ENCODE results near the gene STOX2.

The STOX2 gene

DNA sequence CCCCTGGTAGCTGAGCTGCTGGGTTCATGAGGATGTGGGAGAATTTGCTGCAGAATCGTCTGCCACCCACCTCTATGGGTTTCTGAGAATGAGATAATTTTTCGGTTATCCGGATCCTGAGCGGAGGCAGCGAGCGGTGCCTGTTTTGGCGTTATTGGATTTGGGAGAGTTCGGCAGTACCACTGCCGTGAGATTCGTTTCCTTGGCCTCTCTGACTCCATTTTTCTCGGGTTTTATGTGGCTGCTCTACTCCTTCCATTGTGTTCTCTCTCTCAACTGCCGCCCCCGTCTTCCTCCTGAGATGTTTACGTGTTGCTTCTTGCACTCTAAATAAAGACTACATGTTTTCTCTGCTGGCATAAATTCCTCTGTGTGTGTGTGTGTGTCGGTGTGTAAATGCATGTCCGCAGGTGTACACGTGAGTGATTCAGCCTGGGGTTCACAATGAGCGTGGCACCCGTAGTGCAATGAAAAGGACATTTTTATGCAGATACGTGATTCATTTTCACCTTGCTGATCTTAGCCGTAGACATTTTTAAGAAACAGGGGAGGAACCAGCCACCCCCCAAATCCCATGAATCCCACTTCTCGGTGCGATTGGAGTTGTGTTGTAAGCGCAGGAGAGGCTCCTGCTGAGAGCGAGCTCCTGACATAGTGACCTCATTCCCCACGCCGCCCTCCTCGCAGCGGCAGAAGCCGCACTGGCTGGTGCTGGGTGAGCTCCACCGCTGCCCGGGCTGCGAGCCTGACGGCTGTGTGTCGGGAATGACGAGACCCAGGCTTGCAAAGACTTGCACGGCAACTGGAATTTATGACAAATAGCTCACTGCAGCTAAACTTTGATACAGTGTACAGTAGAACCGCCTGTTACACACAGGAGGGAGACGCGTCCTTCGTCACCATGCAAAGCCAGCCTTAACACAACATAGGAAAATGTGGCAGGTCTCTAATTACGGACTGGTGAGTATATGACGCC, 82.2 kb downstream of the STOX2 start:
- no peak for DNase-seq

DNA sequence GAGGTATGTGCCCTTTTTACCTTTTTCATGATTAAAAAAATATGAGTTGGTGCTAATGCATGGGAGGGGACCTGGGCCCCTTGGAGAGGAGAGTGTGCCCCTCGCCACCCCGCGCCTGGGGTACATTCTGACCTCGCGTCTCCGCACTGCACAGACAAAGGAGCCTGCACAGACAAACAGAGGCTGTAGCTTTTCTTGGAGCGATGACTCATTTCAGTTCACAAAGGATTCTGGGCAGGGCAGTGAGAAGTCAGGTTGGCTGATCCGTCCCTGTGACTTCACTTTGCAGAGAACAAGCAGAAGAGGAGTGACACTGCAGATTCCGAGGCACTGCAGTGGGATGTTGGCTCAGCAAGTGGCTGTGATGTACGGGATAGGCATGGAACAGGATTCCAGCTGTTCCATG, 82.9 kb downstream of the STOX2 start:
- DNase-seq, result no peak

DNA sequence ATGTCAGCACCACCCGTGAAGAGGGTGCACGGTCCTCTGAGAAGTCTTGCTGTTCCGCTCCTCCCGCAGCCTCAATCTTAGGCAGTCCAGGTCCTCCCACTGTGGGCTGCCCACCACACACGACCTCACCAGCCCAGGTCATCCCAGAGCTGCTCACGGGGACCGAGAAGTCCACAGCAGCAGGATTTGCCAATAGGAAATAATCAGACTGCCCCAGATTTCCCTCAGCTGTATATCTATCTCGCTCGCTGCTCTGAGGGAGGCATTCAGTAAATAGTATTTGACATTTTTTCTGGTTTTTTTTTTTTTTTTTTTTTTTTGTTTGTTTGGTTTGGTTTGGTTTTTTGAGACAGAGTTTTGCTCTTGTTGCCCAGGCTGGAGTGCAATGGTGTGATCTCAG, 83.8 kb downstream of the STOX2 start:
- DNase-seq, result no peak

DNA sequence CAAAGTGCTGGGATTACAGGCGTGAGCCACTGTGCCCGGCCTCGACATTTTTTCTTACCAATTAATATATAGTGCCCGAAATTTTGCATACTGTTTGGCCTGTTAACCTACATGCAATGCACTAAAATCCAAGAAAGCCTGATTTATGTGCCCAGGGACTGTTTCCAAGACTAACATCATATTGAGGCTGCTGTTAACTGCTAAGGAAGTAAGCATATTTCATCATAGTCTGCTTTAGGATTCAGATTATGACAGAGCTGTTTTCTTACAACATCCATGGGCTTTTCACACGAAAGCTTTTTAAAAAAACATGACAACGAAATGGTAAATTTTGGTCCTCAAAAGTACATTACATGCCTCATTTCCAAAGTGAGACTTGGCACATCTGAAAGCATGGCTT, 84.4 kb downstream of the STOX2 start:
- DNase-seq, result no peak

DNA sequence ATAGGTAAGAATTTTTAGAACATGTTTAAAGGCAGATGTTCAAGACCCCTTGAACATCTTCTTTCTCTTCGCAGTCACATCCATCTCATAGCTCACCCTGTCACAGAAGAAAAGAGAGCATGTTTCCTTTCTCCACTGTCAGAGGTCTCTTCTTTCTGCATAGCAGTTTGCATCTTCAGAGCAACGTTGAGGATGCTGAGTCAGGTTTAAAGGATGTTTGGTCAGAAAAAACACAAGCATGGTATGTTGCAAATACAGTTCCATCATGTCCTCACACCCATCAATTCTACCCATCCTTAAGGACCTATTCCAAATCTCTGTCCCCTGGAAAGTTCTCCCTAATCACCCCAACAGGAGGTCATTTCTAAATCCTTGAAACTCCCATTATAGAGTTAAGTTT, 84.8 kb downstream of the STOX2 start:
- DNase-seq, result no peak

DNA sequence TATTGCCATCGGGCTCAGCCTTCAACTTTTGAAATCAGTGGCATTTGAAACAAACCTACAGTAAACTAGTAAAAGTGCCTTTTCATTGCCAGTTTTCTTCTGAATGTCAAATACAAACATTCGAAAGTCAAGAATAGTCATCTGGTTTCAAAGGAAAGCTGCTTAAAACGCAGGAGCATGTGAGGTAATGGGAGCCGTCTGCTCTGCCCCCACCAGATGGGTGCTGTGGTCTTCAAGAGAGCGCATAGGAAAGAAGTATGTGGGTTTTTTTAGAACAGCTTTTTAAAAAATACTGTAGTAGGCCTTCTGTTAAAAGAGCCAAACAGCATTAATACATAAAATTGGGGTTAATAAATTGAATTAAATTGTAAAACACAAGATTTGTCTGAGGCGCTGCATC, 88.6 kb downstream of the STOX2 start:
- DNase-seq, result no peak

DNA sequence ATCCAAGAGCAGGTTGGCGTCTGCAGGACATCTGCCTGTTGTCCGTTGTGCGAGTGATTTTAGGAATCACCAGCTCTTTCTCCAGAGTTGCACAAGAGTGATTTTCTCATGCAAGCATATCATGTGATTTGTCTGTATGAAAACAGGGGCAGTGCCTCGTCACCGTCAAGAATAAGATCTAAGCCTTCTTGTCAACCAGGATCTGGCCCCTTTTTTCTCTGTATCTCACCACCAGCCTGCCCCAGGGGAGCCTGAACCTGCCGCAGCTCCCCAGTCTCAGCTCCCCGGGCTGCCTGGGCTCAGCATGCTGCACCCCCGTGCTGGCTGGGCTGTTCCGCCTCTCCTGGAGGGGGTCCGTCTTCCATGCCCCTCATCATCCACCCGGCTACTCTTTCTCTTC, 90.5 kb downstream of the STOX2 start:
- no peak for DNase-seq

DNA sequence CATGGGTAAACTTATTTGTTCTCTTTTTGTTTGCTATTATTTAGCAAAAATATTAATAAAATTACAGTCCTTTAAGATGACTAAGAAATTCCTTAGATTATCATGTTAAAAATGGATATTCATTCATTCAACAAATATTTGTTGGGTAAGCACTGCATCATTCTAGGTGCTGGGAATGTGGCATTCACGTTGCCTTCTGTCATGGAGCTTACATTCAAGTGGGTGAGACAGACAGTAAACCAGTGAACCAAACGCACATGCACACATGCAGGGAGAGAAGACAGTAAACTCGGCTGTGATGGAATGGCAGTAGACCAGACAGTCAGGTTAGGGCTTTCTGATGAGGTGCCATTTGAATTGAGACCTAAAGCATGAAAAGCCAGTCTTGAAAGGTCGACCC, 91.8 kb downstream of the STOX2 start:
- no peak for DNase-seq

DNA sequence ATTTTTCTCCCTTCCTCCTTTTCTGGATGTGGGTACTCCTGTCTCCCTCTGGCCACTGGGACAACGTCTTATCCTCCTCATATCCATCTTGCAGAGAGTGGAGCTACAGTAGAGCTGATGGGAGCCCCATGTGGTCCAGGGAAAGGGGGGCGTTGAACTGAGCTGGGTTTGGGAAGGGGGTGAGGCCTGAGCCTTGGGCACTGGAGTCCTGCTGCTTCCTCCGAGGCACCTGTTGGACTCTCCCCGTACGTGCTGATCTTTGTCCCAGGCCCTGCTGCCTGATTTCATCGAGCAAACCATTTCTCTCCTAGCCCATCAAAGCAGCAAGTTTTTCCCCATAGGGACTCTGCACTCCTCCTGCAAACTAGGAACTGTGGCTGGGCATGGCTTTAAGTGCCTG, 94.3 kb downstream of the STOX2 start:
- no peak for DNase-seq

DNA sequence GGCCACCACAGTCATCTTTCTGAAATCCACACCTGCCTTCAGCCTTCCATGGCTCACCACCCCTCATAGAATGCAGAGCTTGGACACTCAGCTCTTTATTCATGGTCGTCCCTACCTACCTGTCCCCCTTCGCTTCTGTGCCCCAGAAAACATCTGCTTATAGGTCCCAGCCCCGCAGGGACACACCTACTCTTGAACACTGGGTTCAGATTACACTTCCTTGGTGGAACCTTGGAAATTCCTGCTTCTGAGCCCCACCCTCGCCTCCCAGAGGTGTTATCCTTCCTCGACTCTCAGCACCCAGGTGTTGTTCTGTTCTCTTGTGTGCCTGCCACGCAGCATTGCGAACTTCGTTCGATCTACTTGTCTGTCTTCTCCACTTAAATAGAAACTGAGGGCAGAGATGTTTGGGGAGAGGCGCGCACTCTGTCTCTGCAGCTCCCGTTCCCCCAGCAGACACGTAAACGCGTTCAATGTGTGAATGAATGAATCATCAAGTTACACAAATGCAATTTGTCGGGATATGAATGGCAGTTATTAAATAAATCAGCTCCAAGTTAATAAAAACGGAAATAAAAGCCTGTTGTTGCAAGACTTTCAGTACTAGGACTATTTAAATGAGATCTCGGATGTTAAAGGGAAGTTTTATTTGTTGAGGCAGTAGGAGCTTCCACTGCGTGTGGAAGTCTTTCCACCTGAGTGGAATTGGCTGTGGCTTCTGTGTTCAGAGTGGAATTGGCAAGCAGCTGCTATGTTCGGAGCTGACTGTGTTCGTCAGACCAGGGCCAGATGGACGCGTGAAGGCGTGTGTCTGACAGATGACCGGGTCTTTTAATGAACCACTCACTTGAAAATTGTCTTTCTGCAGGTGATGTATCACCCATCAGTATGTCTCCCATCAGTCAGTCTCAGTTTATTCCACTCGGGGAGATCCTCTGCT, 95.6 kb downstream of the STOX2 start:
- DNase-seq, result no peak

DNA sequence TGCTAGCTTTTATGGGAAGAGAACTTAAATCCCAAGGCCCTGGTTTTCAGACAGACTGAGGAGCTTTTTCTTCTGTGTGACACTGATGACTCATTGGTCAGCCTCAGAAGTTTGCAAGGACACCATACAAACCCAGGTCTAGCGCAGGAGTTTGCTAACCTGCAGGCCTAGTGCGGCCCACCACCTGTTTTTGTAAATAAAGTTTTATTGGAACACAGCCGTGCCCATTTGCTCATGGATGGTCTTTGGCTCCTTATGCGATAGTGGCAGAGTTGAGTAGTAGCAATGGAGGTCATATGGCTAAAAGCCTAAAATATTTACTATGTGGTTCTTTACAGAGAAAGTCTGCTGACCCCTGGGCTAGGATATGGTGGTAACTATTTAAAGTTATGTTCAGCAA, 98.3 kb downstream of the STOX2 start:
- DNase-seq, result no peak

DNA sequence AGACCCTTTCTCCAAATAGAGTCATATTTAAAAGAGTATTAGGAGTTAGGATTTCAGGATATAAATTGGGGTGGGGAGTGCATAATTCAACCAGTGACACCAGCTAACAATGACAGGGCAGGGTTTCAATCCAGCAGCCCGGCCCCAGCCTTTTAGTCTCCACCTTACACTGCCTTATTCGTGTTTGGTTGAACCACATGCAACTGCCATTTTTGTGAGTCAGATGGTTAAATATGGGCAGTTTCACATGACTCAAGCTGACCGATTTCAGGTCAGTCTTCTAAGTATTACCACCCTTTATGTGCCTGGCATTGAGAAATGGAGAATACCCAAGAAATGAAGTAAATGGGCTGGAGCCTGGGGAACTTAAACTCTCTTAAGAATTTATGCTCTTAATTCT, 102.8 kb downstream of the STOX2 start:
- DNase-seq, result no peak

DNA sequence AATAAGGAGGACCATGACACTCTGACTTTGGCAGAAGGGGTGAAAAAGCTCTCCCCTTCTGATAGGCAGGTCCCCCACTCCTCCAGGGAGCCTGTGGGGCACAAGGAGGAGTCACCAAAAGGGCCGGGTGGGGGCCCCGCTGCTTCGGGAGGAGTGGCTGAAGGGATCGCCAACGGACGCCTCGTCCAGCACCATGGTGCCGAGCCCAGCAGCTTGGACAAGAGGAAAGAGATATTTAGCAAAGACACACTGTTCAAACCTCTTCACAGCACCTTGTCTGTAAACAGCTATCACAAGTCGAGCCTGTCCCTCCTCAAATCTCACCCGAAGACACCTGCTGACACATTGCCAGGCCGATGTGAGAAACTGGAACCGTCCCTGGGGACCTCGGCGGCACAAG, 105.6 kb downstream of the STOX2 start:
- no peak for DNase-seq

DNA sequence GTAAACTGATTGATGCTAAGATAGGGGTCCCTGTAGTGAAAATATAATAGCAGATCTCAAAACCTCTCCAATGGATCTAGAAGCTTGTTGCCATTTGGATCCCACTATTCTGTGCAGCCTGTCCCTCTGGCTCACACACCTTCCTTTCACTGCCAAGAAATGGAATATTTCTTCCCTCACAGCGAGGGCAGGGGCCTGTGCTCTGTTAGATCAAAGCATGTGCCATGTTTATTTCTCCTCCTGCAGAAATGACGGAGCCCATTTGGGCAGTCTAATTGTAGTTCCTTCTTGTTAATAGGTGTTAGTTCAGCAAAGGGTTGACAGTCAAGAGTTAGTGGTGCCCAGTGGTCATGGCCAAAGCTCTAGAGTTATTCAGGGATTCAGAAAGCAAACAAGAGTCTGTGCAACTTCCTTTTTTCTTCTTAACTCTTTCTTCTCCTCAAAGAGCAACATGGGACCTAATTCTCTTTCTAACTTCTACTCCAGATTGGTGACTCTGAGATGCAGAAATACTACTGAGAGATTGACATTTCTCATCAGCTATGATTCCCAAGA, 106.8 kb downstream of the STOX2 start:
- DNase-seq, result no peak

DNA sequence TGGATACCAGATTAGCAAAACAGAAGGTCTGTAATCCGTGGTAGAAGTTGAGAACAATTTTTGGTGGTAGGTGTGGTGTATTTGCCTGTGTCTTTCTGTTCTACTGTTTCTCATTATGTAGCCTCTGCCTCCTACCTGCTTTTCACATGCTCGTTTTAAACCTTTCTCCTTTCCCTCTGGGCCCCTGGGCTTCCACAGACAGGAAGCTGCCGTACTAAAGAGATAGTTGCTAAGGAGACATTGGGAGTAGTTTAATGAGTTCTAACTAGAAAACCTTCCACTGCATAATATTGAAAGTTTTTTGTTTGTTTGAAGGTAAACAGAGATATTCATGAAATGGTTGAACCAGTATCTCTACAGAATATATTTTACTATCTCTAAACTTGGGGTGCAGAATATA, 107.8 kb downstream of the STOX2 start:
- DNase-seq, result no peak

DNA sequence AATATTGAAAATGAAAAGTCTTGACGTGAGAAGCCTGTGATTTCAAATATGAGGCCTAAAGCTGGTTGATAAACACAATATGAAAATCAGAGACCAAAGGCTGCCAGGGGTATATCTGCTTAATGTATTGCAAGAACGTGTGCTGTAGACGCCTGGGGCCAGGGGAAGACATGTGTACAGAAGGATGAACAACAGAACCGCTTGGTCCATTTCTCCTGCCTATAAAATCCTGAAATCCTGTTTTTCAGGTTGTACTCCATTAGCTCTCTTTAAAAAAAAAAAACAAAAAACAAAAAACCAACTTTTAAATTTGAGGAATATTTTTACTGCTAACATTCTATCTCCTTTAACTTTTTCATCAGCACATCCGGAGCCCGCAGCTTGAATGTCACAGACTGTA, 109.2 kb downstream of the STOX2 start:
- no peak for DNase-seq

DNA sequence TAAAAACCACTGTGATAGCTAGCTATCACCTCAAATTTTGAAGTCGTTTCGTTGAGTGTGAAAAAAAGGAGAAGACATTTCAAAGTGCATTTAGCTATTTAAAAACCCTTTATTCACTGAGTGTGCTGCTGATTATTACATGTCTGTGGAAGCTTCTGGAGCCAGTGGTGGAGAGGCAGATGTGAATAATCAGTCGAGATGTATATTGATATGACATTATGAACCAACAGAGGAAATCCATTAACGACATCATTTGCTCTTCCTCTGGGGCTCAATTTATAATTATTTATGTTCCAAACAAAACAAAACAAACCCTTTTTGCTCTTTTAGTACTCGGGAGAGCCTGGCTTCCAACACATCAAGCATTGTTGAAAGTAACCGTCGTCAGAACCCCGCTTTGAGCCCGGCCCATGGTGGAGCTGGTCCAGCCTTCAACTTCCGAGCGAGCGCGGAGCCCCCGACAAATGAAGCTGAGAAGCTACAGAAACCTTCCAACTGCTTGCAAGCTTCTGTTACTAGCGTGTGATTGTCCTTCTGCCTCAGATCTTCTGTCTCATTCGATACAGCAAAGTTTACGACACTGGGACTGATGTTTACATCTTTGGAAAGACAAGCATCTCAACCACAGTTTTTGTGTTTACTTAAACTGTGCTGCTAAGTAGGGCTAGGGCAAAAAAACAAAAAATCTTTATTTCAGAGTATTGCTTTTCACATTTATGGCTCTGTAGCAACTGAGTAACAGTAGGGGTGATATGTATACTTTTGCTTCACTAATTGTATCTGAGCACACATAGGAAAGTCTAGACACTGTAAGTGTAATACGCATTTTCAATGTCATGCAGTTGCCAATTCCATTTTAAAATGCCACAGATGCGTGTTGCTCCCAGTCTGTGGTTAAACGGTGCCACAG, 111.9 kb downstream of the STOX2 start:
- DNase-seq, result no peak

DNA sequence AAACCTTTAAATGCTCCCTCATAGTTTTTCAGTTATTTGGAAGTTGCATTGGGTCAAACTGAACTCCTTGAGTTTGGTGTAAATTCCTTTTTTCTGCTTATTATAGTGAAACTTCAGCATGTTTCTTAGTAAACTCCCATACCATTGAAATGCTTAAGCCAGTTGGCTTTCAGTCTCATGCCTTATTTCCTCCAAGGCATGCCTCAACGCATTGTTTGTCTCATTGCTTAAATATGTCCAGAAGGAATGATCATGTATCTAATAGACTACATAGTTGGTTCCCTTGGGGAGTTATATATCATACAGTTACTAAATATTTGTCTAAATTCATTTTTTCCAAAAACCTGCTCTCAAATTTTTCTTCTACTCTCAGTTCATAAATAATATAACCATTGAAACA, 114.0 kb downstream of the STOX2 start:
- DNase-seq, result no peak

DNA sequence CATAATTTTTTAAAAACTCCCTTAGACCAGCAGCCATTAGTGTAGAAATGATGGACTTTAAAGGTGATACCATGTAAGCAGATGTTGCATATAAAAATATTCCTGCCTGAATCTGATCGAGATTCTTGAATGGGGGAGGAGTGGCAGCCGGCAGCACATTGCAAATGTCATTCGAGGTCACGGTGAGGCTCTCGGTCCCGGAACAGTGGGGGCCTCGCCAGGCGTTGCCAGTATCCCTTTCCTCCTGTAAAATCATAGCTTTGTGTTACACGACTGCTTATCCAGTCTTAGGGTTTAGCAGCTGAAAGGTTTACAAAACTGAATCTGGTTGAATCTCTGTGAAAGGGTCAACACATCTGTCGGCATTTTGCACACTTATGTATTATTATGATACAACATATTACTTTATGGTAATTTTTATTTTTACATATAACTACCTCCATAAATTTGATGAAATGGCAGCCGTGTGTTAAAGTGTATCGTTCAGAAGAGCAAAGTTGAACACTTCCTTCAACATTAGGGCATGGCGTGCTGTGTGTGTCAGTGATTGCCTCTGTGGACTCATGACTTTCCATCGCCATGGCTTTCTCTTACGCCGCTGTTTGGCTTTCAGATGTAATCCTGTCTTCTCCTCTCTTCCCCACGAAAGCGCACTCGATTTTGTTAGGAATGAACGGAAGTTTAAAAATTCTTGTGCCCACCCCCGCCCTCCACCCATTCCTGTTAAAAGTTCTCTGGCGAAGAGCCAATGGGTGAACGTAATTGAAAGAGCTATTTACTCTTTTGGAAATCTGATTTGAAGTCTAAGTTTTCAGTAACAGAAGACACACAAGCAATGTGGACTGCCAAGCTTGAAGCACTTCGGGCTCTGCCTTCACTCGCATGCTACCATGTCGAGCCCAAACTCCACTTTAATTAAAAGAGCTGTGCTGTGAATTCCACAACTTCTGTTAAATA, 114.8 kb downstream of the STOX2 start:
- DNase-seq, result no peak

DNA sequence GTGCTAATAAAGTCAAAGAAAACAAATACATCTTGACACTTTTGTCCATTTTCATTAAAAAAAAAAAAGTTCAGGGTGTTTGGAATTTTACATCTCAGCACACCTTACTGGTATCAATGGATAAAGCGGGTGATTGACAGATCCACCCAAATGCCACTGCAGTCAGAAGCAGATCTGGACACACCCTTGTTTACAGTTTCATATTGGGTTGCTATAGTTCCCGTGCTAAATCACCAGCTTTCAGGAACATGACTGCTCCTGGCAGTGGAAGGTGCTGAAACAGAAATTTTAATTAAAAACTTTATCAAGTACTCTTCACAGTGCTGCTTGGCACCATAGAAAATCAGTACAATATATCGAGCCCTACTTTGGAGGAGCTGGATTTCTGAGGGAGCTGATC, 116.3 kb downstream of the STOX2 start:
- no peak for DNase-seq

DNA sequence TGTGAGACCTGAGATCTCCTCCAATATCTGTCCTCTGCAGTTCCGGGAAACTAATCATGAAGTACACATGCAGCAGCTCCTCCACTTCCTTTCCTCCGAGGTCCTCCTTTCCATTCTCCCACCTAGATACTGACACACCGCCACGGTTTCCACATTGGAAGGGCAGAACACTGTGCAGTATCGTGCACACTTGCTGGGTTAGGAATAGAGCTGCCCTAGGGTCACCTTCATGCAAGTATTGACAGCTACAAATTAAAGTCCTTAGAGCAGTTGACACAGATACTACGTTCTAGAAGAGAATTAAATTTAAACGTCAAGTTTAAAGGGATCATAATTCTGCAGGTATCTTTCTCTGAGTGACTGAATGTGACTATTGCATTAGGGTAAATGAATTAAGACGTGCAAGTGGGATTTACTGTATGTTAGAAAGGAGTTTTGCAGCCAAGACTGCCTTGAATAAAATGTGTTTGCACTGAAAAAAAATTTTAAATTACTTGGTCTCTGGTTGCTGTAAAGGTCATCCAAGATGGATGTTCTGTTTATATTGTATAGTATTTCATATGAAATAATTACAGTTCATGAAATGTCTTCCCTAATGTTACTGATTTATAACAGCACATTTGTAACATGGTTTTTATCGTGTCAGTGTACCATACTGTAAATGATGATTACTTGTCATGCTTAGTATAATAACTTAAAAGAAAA, 117.7 kb downstream of the STOX2 start:
- DNase-seq, result no peak
